Activated naive CD4-positive, alpha-beta T cell treated with anti-CD3 and anti-CD28 coated beads, Interleukin-2, amount 50 U/mL, for 72 hours (primary cell): ENCODE data around the gene TDRD7. TPM values are rescaled to one million over a fixed set of nuclear protein-coding genes. Genes with fewer than 3 reads are reported as not detected.
"Not testable (repeated sequence)": the region's sequence is repeated elsewhere in the genome, so short reads cannot be mapped to it uniquely, and the experiment has no call there.

ENCODE experiments used
- ATAC-seq, 2 donors: fragments of 150-1000 bp; cut with Tn5 transposase; 2 replicates each; pipeline ENCODE4 v1.10.0; 2021; ENCODE audit warnings: mild to moderate bottlenecking in 2 of 2, moderate library complexity in 2 of 2
- DNase-seq, 2 donors: peaks; one replicate each; pipeline ENCODE4 v3.0.0; 2021 to 2022; ENCODE audit warnings: low spot score in 2 of 2
- H3K27ac Mint-ChIP-seq, 2 donors: one replicate each; pipeline ENCODE4 v1.8.0; 2022; ENCODE audit warnings: mild to moderate bottlenecking in 2 of 2, mixed read lengths in 2 of 2
- H3K36me3 Mint-ChIP-seq, 2 donors: one replicate each; pipeline ENCODE4 v1.8.0; 2022; ENCODE audit warnings: mixed read lengths in 2 of 2
- H3K9me3 Mint-ChIP-seq, 2 donors: one replicate each; pipeline ENCODE4 v1.8.0; 2022; ENCODE audit warnings: mixed read lengths in 2 of 2
- total RNA-seq, 2 donors: library from RNA; stranded (reverse); gene quantifications; one replicate each; pipeline ENCODE4 v1.2.3, GENCODE V29; 2022

Gene TDRD7
- total RNA-seq, 2 donors from 2014 or later, result 5.0 to 12.2 TPM

DNA sequence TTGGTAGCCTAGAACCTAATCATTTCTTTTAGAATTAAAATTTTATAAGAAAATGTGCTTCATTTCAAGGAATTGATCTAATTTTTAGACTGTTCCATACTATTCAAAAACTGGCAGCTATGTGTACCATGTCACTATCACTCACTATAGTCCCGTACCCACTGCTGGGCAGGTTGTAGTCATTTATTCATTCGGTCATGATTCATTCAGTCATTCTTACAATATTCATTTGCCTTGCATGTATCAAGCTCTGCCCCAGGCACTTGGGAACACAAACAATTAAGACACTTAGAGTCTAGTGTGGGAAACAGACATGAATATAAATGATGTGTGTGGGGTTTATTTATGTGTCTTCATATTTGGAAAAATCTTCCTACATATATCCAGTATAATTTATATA is 26.4 kb downstream of the TDRD7 start:
- ATAC-seq (no peak), DNase-seq (no peak)
- Mint-ChIP-seq H3K36me3 (no peaks in the 10 kb centered on the region), H3K27ac (no peak overlapping the region), H3K9me3 (no peaks in the 10 kb centered on the region)

DNA sequence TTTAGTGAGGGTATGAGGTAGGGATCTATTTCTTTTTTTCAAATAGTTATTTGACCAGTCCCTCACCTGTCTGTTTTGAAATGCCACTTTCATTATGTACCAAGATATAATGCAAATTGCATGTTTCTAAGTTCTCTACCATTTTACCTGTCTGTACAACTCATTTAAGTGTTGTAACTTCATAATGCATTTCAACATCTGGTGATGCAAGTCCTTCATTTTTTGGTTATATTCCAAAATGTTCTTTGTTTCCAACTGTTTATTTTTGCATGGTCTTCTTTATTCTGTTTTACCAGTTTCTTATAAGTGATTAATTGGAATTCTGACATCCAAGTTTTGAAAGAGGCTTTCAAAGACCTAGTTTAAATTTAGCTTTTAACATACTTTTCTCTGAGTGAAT is 26.8 kb downstream of the TDRD7 start:
- no peak for ATAC-seq
- H3K27ac Mint-ChIP-seq, result no peak overlapping the region
- no peaks in the 10 kb centered on the region for H3K36me3 Mint-ChIP-seq
- no peaks in the 10 kb centered on the region for H3K9me3 Mint-ChIP-seq
- DNase-seq, result no peak

GRCh38 chr9:97440160-97440559 is 28.3 kb downstream of the TDRD7 start:
- Mint-ChIP-seq H3K27ac (no peak overlapping the region), H3K36me3 (no peaks in the 10 kb centered on the region), H3K9me3 (no peaks in the 10 kb centered on the region)
- no peak for DNase-seq
- ATAC-seq, result no peak

GRCh38 chr9:97441729-97442128 is 29.8 kb downstream of the TDRD7 start:
- no peak for ATAC-seq
- no peaks in the 10 kb centered on the region for H3K36me3 Mint-ChIP-seq
- no peak for DNase-seq
- H3K27ac Mint-ChIP-seq, result no peak overlapping the region
- no peaks in the 10 kb centered on the region for H3K9me3 Mint-ChIP-seq

GRCh38 chr9:97445119-97445701 is 33.3 kb downstream of the TDRD7 start:
- no peak overlapping the region for H3K27ac Mint-ChIP-seq
- no peaks in the 10 kb centered on the region for H3K9me3 Mint-ChIP-seq
- no peak for DNase-seq
- no peaks in the 10 kb centered on the region for H3K36me3 Mint-ChIP-seq
- ATAC-seq, result no peak

GRCh38 chr9:97447001-97447400 is 35.1 kb downstream of the TDRD7 start:
- Mint-ChIP-seq H3K27ac (no peak overlapping the region), H3K9me3 (no peaks in the 10 kb centered on the region), H3K36me3 (no peaks in the 10 kb centered on the region)
- DNase-seq, result no peak
- no peak for ATAC-seq

DNA sequence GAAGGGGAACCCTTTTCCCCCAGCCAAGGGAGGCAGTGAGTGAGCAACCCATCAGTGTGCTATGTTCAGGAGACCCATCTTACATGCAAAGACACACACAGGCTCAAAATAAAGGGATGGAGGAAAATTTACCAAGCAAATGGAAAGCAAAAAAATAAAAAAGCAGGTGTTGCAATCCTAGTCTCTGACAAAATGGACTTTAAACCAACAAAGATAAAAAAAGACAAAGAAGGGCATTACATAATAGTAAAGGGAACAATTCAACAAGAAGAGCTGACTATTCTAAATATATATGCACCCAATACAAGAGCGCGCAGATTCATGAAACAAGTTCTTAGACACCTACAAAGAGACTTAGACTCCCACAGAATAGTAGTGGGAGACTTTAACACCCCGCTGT is 41.7 kb downstream of the TDRD7 start:
- not testable (repeated sequence) for ATAC-seq, DNase-seq, H3K27ac Mint-ChIP-seq
- peaks cover 3 to 18% of the 10 kb centered on the region in 2 donors for H3K9me3 Mint-ChIP-seq
- H3K36me3 Mint-ChIP-seq, result peaks cover 12 to 29% of the 10 kb centered on the region in 2 donors

DNA sequence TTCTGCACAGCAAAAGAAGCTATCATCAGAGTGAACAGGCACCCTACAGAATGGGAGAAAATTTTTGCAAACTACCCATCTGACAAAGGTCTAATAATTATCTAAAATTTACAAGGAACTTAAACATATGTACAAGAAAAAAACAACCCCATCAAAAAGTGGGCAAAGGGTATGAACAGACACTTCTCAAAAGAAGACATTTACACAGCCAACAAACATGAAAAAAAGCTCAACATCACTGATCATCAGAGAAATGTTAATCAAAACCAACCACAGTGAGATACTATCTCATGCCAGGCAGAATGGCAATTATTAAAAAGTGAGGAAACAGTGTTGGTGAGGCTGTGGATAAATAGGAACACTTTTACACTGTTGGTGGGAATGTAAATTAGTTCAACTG is 44.9 kb downstream of the TDRD7 start:
- peaks cover 12 to 29% of the 10 kb centered on the region in 2 donors for H3K36me3 Mint-ChIP-seq
- not testable (repeated sequence) for ATAC-seq, DNase-seq, H3K27ac Mint-ChIP-seq
- H3K9me3 Mint-ChIP-seq, result peaks cover 3 to 18% of the 10 kb centered on the region in 2 donors

- no peak for ATAC-seq
- no peak for DNase-seq
- H3K27ac Mint-ChIP-seq, result no peak overlapping the region
- peaks cover 3 to 5% of the 10 kb centered on the region in 2 donors for H3K9me3 Mint-ChIP-seq
- peaks cover 0 to 12% of the 10 kb centered on the region in 2 donors for H3K36me3 Mint-ChIP-seq
These were observed 47.4 kb downstream of the TDRD7 start for GRCh38 chr9:97459326-97459725.

- no peaks in the 10 kb centered on the region for H3K9me3 Mint-ChIP-seq
- ATAC-seq (no peak), DNase-seq (no peak)
These were observed 50.3 kb downstream of the TDRD7 start for GRCh38 chr9:97462159-97462558.

GRCh38 chr9:97462914-97463313 is 51.0 kb downstream of the TDRD7 start:
- no peak for DNase-seq
- H3K9me3 Mint-ChIP-seq, result no peaks in the 10 kb centered on the region
- no peak for ATAC-seq
- H3K27ac Mint-ChIP-seq, result no peak overlapping the region
- no peaks in the 10 kb centered on the region for H3K36me3 Mint-ChIP-seq

More at GRCh38 chr9:97462159-97462558, 50.3 kb downstream of the TDRD7 start:
- no peak overlapping the region for H3K27ac Mint-ChIP-seq
- no peaks in the 10 kb centered on the region for H3K36me3 Mint-ChIP-seq

- H3K36me3 Mint-ChIP-seq, result no peaks in the 10 kb centered on the region
- ATAC-seq (peak; percentile 72 to 88), DNase-seq (peak in 1 of 2 donors; percentile 47)
- H3K9me3 Mint-ChIP-seq, result no peaks in the 10 kb centered on the region
- H3K27ac Mint-ChIP-seq, result peak overlapping the region in 1 of 2 donors; percentile 8
These were observed 57.0 kb downstream of the TDRD7 start for GRCh38 chr9:97468658-97469448.

DNA sequence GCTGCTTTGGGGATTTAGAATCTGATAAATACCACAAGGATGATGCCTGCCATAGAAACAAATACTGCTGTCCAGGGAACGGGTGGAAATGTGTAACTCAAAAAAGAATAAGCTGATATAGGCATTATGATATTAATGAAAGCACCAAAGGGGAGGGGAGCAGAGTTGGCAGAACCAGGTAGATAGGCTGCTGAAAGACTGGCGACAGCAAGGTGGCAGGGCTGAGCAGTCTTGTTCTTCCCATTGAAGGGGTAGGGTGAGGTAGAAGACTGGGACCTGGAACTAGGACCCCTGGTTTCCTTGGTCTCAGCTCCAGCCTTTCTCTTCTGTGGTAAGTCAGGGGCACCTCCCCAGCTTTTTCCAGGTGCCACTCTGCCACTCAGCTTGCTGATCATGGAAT is 58.2 kb downstream of the TDRD7 start:
- H3K9me3 Mint-ChIP-seq, result no peaks in the 10 kb centered on the region
- no peaks in the 10 kb centered on the region for H3K36me3 Mint-ChIP-seq
- DNase-seq (no peak), ATAC-seq (no peak)
- H3K27ac Mint-ChIP-seq, result no peak overlapping the region

DNA sequence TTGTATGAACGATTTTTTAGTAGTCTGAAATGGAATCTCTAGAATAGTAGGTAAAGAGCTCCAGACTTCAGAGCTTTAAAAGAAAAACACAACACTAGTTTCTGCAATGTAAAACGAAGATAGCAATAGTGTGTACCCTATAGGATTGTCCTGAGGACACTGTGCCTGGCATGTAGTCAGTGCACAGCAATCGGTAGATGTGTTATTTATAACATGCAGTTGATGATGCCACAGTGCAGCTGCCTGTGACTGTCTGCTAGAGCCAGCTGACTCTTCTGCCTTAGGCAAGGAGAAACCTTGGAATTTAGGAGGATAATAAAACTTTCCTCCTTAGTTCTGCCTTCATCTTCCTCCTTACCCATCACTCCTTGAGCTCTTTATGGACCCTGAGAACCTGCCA is 61.8 kb downstream of the TDRD7 start:
- Mint-ChIP-seq H3K9me3 (no peaks in the 10 kb centered on the region), H3K27ac (no peak overlapping the region), H3K36me3 (no peaks in the 10 kb centered on the region)
- DNase-seq (no peak), ATAC-seq (no peak)

DNA sequence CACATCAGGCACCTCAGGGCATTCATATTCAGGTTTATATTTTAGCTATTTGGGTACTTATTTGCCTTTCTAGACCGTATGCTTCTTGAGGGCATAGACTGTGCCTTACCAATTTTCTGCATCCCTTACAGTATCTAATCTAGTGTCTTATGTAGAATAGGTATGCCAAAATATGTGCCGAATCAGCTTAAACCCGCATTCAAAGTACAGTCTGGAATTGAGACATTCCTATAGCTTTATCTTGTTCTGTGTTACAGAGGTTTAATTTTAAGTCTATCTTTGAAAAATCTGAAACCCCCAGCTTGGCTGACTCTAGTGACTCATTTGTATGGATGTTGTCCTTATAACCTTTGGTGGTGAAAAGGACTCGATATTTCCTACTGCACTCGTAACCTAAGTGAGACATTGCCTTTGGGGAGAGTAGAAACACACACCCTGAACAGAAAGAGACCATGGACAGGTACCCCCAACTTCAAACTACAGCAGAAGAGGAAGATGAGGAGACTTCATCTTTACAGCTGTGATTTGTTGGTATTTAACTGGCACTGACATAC is 62.6 kb downstream of the TDRD7 start:
- no peak overlapping the region for H3K27ac Mint-ChIP-seq

GRCh38 chr9:97475059-97475458 is 63.2 kb downstream of the TDRD7 start:
- ATAC-seq, result no peak
- no peaks in the 10 kb centered on the region for H3K36me3 Mint-ChIP-seq
- H3K27ac Mint-ChIP-seq, result no peak overlapping the region
- no peaks in the 10 kb centered on the region for H3K9me3 Mint-ChIP-seq
- no peak for DNase-seq

More for the DNA sequence above, 62.6 kb downstream of the TDRD7 start:
- no peak for DNase-seq
- Mint-ChIP-seq H3K36me3 (no peaks in the 10 kb centered on the region), H3K9me3 (no peaks in the 10 kb centered on the region)
- ATAC-seq, result no peak

- peaks cover 6 to 7% of the 10 kb centered on the region in 2 donors for H3K36me3 Mint-ChIP-seq
- DNase-seq, result no peak
- no peak overlapping the region for H3K27ac Mint-ChIP-seq
- H3K9me3 Mint-ChIP-seq, result no peaks in the 10 kb centered on the region
- no peak for ATAC-seq
These were observed 66.5 kb downstream of the TDRD7 start for GRCh38 chr9:97478301-97478981.
